DMS79 treated with DMSO at 0.1 percent for 48 hours (cell line): ENCODE results near the gene CNTROB.

Experiments
- DNase-seq: peaks from one replicate; lab custom pipeline; 2025; lab: John Stamatoyannopoulos, UW

CNTROB gene

GRCh38 chr17:7903154-7904103 is 28.6 kb upstream of the CNTROB start:
- DNase-seq, result peak; percentile 94

- DNase-seq, result no peak
These were observed 22.9 kb upstream of the CNTROB start for GRCh38 chr17:7909089-7909488.

GRCh38 chr17:7910281-7910680 is 21.7 kb upstream of the CNTROB start:
- no peak for DNase-seq

- no peak for DNase-seq
These were observed 21.3 kb upstream of the CNTROB start for GRCh38 chr17:7910711-7911110.

GRCh38 chr17:7911116-7911515 is 20.9 kb upstream of the CNTROB start:
- no peak for DNase-seq

- DNase-seq, result peak; percentile 50
These were observed 19.0 kb upstream of the CNTROB start for GRCh38 chr17:7912927-7913524.

GRCh38 chr17:7915179-7915610 is 16.8 kb upstream of the CNTROB start:
- DNase-seq, result no peak

GRCh38 chr17:7915611-7916384 is 16.2 kb upstream of the CNTROB start, which contains the start of gene RNF227:
Gene RNF227 (minus strand): TSS chr17:7916289. CDS start chr17:7916195, 94 bp downstream.
- DNase-seq, result peak; percentile 99

GRCh38 chr17:7916385-7916682 is 15.7 kb upstream of the CNTROB start:
- peak; percentile 58 for DNase-seq

GRCh38 chr17:7916808-7917207 is 15.2 kb upstream of the CNTROB start:
- DNase-seq, result no peak

- DNase-seq, result no peak
These were observed 9.6 kb upstream of the CNTROB start for GRCh38 chr17:7922269-7922844.

GRCh38 chr17:7922845-7923628 is 9.0 kb upstream of the CNTROB start:
- peak; percentile 67 for DNase-seq

GRCh38 chr17:7927596-7927995 is 4.4 kb upstream of the CNTROB start:
- DNase-seq, result no peak

GRCh38 chr17:7929158-7930023 is 2.6 kb upstream of the CNTROB start, which contains the start of gene KCNAB3:
Gene KCNAB3 (minus strand): TSS chr17:7929856. CDS start chr17:7929435, 421 bp downstream.
- no peak for DNase-seq

GRCh38 chr17:7930841-7931631 is 970 bp upstream of the CNTROB start:
- DNase-seq, result no peak

- peak; percentile 37 for DNase-seq
These were observed 481 bp downstream of the CNTROB start for GRCh38 chr17:7932483-7932891.

GRCh38 chr17:7932949-7933348 is 943 bp downstream of the CNTROB start:
- peak; percentile 39 for DNase-seq

- no peak for DNase-seq
These were observed 3.9 kb downstream of the CNTROB start for GRCh38 chr17:7935859-7936258.

GRCh38 chr17:7940034-7940433 is 8.0 kb downstream of the CNTROB start:
- DNase-seq, result no peak
